Astrocyte (in vitro differentiated cells and primary cell): ENCODE results near the gene ATAD3A. TPM values are rescaled to one million over a fixed set of nuclear protein-coding genes. Genes with fewer than 3 reads are reported as not detected.

Experiments
- DNase-seq: peaks from one replicate; pipeline ENCODE4 v3.0.0-alpha.2; 2010; ENCODE audit warnings: low read depth
- FAIRE-seq: peaks from 2 replicates; lab custom pipeline; 2011; peaks lifted over from hg19 to GRCh38; lab: Jason Lieb, UNC
- H2AFZ ChIP-seq: 2 replicates; pipeline ENCODE4 v1.6.0; 2012; ENCODE audit warnings: low read depth, low read length, inconsistent platforms
- H3K27ac ChIP-seq: 2 replicates; pipeline ENCODE4 v1.5.1; 2011; ENCODE audit warnings: low read depth, low read length, inconsistent platforms
- H3K27me3 ChIP-seq: 2 replicates; pipeline ENCODE4 v1.6.0; 2011; ENCODE audit warnings: low read length, inconsistent platforms; ENCODE audit not compliant: insufficient read depth
- H3K36me3 ChIP-seq: 2 replicates; pipeline ENCODE4 v1.5.1; 2011; ENCODE audit warnings: low read length, inconsistent platforms; ENCODE audit not compliant: insufficient read depth
- H3K4me1 ChIP-seq: 2 replicates; pipeline ENCODE4 v1.5.1; 2011; ENCODE audit warnings: low read length, inconsistent platforms; ENCODE audit not compliant: insufficient read depth
- H3K4me2 ChIP-seq: 2 replicates; pipeline ENCODE4 v1.6.0; 2012; ENCODE audit warnings: low read length, inconsistent platforms
- H3K4me3 ChIP-seq: 2 replicates; pipeline ENCODE4 v1.5.1; 2011; ENCODE audit warnings: low read depth, mild to moderate bottlenecking, low read length, inconsistent platforms; ENCODE audit not compliant: insufficient read depth
- H3K79me2 ChIP-seq: 2 replicates; pipeline ENCODE4 v1.6.0; 2012; ENCODE audit warnings: mild to moderate bottlenecking, low read length, inconsistent platforms; ENCODE audit not compliant: insufficient read depth
- H3K9ac ChIP-seq: 2 replicates; pipeline ENCODE4 v1.6.0; 2012; ENCODE audit warnings: mild to moderate bottlenecking, low read length, inconsistent platforms
- H3K9me3 ChIP-seq: 2 replicates; pipeline ENCODE4 v1.5.1; 2012; ENCODE audit warnings: low read depth, mild to moderate bottlenecking, low read length, inconsistent platforms; ENCODE audit not compliant: insufficient read depth
- H4K20me1 ChIP-seq: 2 replicates; pipeline ENCODE4 v1.6.0; 2012; ENCODE audit warnings: low read length, inconsistent platforms; ENCODE audit not compliant: insufficient read depth
- H3K27ac Mint-ChIP-seq: one replicate; pipeline ENCODE4 v1.8.0; 2021; ENCODE audit warnings: mild to moderate bottlenecking, mixed read lengths; ENCODE audit not compliant: unreplicated experiment
- H3K27me3 Mint-ChIP-seq: one replicate; pipeline ENCODE4 v1.8.0; 2021; ENCODE audit warnings: low read depth, mixed read lengths; ENCODE audit not compliant: unreplicated experiment
- H3K36me3 Mint-ChIP-seq: one replicate; pipeline ENCODE4 v1.8.0; 2021; ENCODE audit warnings: low read depth, mixed read lengths; ENCODE audit not compliant: unreplicated experiment
- H3K4me1 Mint-ChIP-seq: one replicate; pipeline ENCODE4 v1.8.0; 2021; ENCODE audit warnings: low read depth, mixed read lengths; ENCODE audit not compliant: unreplicated experiment
- H3K4me3 Mint-ChIP-seq: one replicate; pipeline ENCODE4 v1.8.0; 2021; ENCODE audit warnings: mild to moderate bottlenecking, moderate library complexity, mixed read lengths; ENCODE audit not compliant: unreplicated experiment
- H3K9me3 Mint-ChIP-seq: one replicate; pipeline ENCODE4 v1.8.0; 2021; ENCODE audit warnings: mild to moderate bottlenecking, mixed read lengths; ENCODE audit not compliant: unreplicated experiment
- EZH2 ChIP-seq: IDR thresholded peaks from 2 replicates; pipeline ENCODE4 v1.6.1; 2012; ENCODE audit warnings: mild to moderate bottlenecking, low read length, inconsistent platforms; ENCODE audit not compliant: insufficient read depth
- total RNA-seq: library from RNA; stranded (reverse); gene quantifications from 2 replicates; pipeline ENCODE4 v1.2.1, GENCODE V29; 2021
- TF ChIP-seq, protein P1 (sequence below): IDR thresholded peaks from 2 replicates; pipeline ENCODE4 v1.5.1; 2011; ENCODE audit warnings: low read depth, mild to moderate bottlenecking, inconsistent platforms, low read length, moderate library complexity; ENCODE audit not compliant: insufficient read depth

Gene ATAD3A
- total RNA-seq, 1 donor from 2014 or later, result 54.9 TPM

DNA sequence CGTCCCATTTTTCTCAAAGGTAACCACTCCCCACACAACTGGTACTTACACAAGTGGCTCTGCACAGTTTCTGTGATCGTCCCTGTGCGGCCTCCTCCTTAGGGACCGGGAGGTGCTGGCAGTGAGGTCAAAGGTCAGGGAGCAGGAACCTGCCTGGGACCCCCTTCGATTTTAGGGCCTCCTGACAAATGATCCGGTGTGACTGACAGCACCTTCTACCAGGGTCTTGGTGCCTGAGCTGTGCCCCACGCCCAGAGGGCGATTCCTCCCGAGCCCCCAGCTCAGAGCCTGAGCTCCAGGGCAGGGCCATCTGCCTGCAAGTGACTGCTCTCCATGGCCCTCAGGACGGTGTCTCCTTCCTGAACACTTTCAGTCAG is 40.3 kb downstream of the ATAD3A start:
- Mint-ChIP-seq H3K4me3 (peak overlapping the region; percentile 20), H3K27ac (no peak overlapping the region), H3K4me1 (peaks cover 22% of the 10 kb centered on the region), H3K9me3 (no peaks in the 10 kb centered on the region), H3K36me3 (peaks cover 8% of the 10 kb centered on the region), H3K27me3 (no peaks in the 10 kb centered on the region)
- Histone ChIP-seq H3K36me3 (no peaks in the 10 kb centered on the region), H3K9ac (no peak overlapping the region), H3K9me3 (no peaks in the 10 kb centered on the region), H3K4me2 (no peak overlapping the region), H3K4me3 (no peak overlapping the region), H3K79me2 (peaks cover 40% of the 10 kb centered on the region), H2AFZ (no peak overlapping the region), H3K27ac (no peak overlapping the region), H4K20me1 (peaks cover 52% of the 10 kb centered on the region), H3K4me1 (peaks cover 5% of the 10 kb centered on the region), H3K27me3 (no peaks in the 10 kb centered on the region)
- TF ChIP-seq EZH2, result no peak
- no peak for FAIRE-seq
- no peak for DNase-seq

DNA sequence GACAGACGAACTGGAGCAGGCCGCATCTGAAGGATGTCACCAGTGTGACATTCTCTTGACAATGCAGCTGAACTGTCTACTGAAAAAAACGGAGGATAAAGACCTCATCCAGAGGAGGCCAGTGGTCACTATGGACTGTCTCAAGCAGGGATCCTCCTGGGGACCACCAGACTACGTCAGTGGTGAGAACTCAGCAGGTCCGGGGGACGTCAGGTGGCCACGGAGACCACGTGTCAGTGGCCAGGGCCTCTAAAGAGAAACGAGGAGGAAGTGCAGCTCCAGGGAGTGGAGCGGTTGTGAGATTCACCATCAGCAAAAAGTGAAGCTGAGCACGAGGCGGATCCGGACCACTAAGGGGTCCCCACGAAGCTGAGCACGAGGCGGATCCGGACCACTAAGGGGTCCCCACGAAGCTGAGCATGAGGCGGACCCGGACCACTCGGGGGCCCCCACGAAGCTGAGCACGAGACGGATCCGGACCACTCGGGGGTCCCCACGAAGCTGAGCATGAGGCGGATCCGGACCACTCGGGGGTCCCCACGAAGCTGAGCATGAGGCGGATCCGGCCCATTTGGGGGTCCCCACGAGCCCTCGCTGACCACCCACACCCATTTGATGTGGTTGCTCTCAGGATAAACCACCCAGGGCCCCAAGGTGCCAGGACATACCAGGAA is 42.0 kb downstream of the ATAD3A start:
- H4K20me1 ChIP-seq, result peaks cover 63% of the 10 kb centered on the region
- no peaks in the 10 kb centered on the region for H3K27me3 ChIP-seq
- H2AFZ ChIP-seq, result no peak overlapping the region
- Mint-ChIP-seq H3K27me3 (no peaks in the 10 kb centered on the region), H3K36me3 (peaks cover 12% of the 10 kb centered on the region), H3K4me3 (no peak overlapping the region), H3K9me3 (no peaks in the 10 kb centered on the region), H3K27ac (no peak overlapping the region), H3K4me1 (peaks cover 19% of the 10 kb centered on the region)
- FAIRE-seq (no peak), DNase-seq (no peak)
- H3K9me3 ChIP-seq, result no peaks in the 10 kb centered on the region
- no peaks in the 10 kb centered on the region for H3K36me3 ChIP-seq
- H3K4me3 ChIP-seq, result no peak overlapping the region
- no peak overlapping the region for H3K4me2 ChIP-seq
- H3K27ac ChIP-seq, result no peak overlapping the region
- peaks cover 47% of the 10 kb centered on the region for H3K79me2 ChIP-seq
- no peak overlapping the region for H3K9ac ChIP-seq
- TF ChIP-seq EZH2, result no peak
- TF ChIP-seq, protein P1, sequence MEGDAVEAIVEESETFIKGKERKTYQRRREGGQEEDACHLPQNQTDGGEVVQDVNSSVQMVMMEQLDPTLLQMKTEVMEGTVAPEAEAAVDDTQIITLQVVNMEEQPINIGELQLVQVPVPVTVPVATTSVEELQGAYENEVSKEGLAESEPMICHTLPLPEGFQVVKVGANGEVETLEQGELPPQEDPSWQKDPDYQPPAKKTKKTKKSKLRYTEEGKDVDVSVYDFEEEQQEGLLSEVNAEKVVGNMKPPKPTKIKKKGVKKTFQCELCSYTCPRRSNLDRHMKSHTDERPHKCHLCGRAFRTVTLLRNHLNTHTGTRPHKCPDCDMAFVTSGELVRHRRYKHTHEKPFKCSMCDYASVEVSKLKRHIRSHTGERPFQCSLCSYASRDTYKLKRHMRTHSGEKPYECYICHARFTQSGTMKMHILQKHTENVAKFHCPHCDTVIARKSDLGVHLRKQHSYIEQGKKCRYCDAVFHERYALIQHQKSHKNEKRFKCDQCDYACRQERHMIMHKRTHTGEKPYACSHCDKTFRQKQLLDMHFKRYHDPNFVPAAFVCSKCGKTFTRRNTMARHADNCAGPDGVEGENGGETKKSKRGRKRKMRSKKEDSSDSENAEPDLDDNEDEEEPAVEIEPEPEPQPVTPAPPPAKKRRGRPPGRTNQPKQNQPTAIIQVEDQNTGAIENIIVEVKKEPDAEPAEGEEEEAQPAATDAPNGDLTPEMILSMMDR, result no peak
- peaks cover 5% of the 10 kb centered on the region for H3K4me1 ChIP-seq

DNA sequence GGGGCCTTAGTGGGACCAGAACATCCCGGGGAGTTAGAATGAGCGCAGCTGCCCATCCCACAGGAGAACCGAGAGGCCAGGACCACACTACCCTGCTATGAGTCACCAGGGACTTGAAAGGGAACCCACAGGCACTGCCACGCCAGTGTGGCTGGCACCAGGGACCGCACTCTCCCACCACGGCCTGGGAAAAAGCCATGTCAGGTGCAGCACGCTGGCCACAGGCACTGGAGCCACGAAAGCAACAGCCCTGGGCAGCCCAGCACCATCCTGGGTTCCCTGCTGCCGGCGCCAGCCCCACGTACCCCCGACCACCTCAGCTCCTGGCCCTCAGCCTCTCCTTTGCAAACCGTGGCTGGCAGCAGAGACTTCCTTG is 42.6 kb downstream of the ATAD3A start:
- H3K9me3 ChIP-seq, result no peaks in the 10 kb centered on the region
- no peak overlapping the region for H2AFZ ChIP-seq
- Mint-ChIP-seq H3K4me1 (peaks cover 19% of the 10 kb centered on the region), H3K27ac (no peak overlapping the region), H3K27me3 (no peaks in the 10 kb centered on the region), H3K4me3 (no peak overlapping the region), H3K9me3 (no peaks in the 10 kb centered on the region), H3K36me3 (peaks cover 14% of the 10 kb centered on the region)
- no peak overlapping the region for H3K27ac ChIP-seq
- H4K20me1 ChIP-seq, result peaks cover 69% of the 10 kb centered on the region
- DNase-seq, result peak; percentile 24
- no peaks in the 10 kb centered on the region for H3K27me3 ChIP-seq
- no peak overlapping the region for H3K4me3 ChIP-seq
- H3K4me2 ChIP-seq, result peak overlapping the region; percentile 52
- no peak overlapping the region for H3K9ac ChIP-seq
- peaks cover 5% of the 10 kb centered on the region for H3K4me1 ChIP-seq
- H3K79me2 ChIP-seq, result peaks cover 47% of the 10 kb centered on the region
- FAIRE-seq, result no peak
- TF ChIP-seq EZH2, result no peak
- TF ChIP-seq, protein P1, result no peak
- no peaks in the 10 kb centered on the region for H3K36me3 ChIP-seq
